Astrocyte (in vitro differentiated cells and primary cell): Measurements from ENCODE around the gene CCNK. TPM values are rescaled to one million over a fixed set of nuclear protein-coding genes. Genes with fewer than 3 reads are reported as not detected.

Experiments
- DNase-seq: peaks from one replicate; pipeline ENCODE4 v3.0.0-alpha.2; 2010; ENCODE audit warnings: low read depth
- FAIRE-seq: peaks from 2 replicates; lab custom pipeline; 2011; peaks lifted over from hg19 to GRCh38; lab: Jason Lieb, UNC
- H2AFZ ChIP-seq: 2 replicates; pipeline ENCODE4 v1.6.0; 2012; ENCODE audit warnings: low read depth, low read length, inconsistent platforms
- H3K27ac ChIP-seq: 2 replicates; pipeline ENCODE4 v1.5.1; 2011; ENCODE audit warnings: low read depth, low read length, inconsistent platforms
- H3K27me3 ChIP-seq: 2 replicates; pipeline ENCODE4 v1.6.0; 2011; ENCODE audit warnings: low read length, inconsistent platforms; ENCODE audit not compliant: insufficient read depth
- H3K36me3 ChIP-seq: 2 replicates; pipeline ENCODE4 v1.5.1; 2011; ENCODE audit warnings: low read length, inconsistent platforms; ENCODE audit not compliant: insufficient read depth
- H3K4me1 ChIP-seq: 2 replicates; pipeline ENCODE4 v1.5.1; 2011; ENCODE audit warnings: low read length, inconsistent platforms; ENCODE audit not compliant: insufficient read depth
- H3K4me2 ChIP-seq: 2 replicates; pipeline ENCODE4 v1.6.0; 2012; ENCODE audit warnings: low read length, inconsistent platforms
- H3K4me3 ChIP-seq: 2 replicates; pipeline ENCODE4 v1.5.1; 2011; ENCODE audit warnings: low read depth, mild to moderate bottlenecking, low read length, inconsistent platforms; ENCODE audit not compliant: insufficient read depth
- H3K79me2 ChIP-seq: 2 replicates; pipeline ENCODE4 v1.6.0; 2012; ENCODE audit warnings: mild to moderate bottlenecking, low read length, inconsistent platforms; ENCODE audit not compliant: insufficient read depth
- H3K9ac ChIP-seq: 2 replicates; pipeline ENCODE4 v1.6.0; 2012; ENCODE audit warnings: mild to moderate bottlenecking, low read length, inconsistent platforms
- H3K9me3 ChIP-seq: 2 replicates; pipeline ENCODE4 v1.5.1; 2012; ENCODE audit warnings: low read depth, mild to moderate bottlenecking, low read length, inconsistent platforms; ENCODE audit not compliant: insufficient read depth
- H4K20me1 ChIP-seq: 2 replicates; pipeline ENCODE4 v1.6.0; 2012; ENCODE audit warnings: low read length, inconsistent platforms; ENCODE audit not compliant: insufficient read depth
- H3K27ac Mint-ChIP-seq: one replicate; pipeline ENCODE4 v1.8.0; 2021; ENCODE audit warnings: mild to moderate bottlenecking, mixed read lengths; ENCODE audit not compliant: unreplicated experiment
- H3K27me3 Mint-ChIP-seq: one replicate; pipeline ENCODE4 v1.8.0; 2021; ENCODE audit warnings: low read depth, mixed read lengths; ENCODE audit not compliant: unreplicated experiment
- H3K36me3 Mint-ChIP-seq: one replicate; pipeline ENCODE4 v1.8.0; 2021; ENCODE audit warnings: low read depth, mixed read lengths; ENCODE audit not compliant: unreplicated experiment
- H3K4me1 Mint-ChIP-seq: one replicate; pipeline ENCODE4 v1.8.0; 2021; ENCODE audit warnings: low read depth, mixed read lengths; ENCODE audit not compliant: unreplicated experiment
- H3K4me3 Mint-ChIP-seq: one replicate; pipeline ENCODE4 v1.8.0; 2021; ENCODE audit warnings: mild to moderate bottlenecking, moderate library complexity, mixed read lengths; ENCODE audit not compliant: unreplicated experiment
- H3K9me3 Mint-ChIP-seq: one replicate; pipeline ENCODE4 v1.8.0; 2021; ENCODE audit warnings: mild to moderate bottlenecking, mixed read lengths; ENCODE audit not compliant: unreplicated experiment
- EZH2 ChIP-seq: IDR thresholded peaks from 2 replicates; pipeline ENCODE4 v1.6.1; 2012; ENCODE audit warnings: mild to moderate bottlenecking, low read length, inconsistent platforms; ENCODE audit not compliant: insufficient read depth
- total RNA-seq: library from RNA; stranded (reverse); gene quantifications from 2 replicates; pipeline ENCODE4 v1.2.1, GENCODE V29; 2021
- TF ChIP-seq, protein P1 (sequence below): IDR thresholded peaks from 2 replicates; pipeline ENCODE4 v1.5.1; 2011; ENCODE audit warnings: low read depth, mild to moderate bottlenecking, inconsistent platforms, low read length, moderate library complexity; ENCODE audit not compliant: insufficient read depth

CCNK gene
- total RNA-seq, 1 donor from 2014 or later = 121 TPM

DNA sequence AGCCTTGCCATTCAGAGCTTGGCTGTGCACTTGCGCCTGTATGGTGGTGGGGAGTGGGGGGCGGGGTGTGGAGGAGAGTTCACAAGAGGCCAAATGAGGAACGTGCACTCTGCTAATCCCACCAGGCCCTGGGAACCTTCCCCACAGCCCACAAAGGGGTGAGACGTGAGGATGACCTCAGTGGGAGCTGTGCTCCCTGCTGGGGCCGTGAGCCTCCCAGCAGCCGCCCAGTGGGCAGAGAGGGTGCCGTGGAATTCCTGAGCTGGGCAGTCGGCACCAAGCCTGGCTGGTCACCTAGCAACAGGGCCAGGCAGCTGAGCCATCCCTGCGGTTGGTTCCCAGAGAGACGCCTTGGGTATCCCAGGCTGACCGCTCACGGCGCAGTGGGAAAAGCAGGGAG is 53.7 kb downstream of the CCNK start:
- DNase-seq (peak; percentile 66), FAIRE-seq (no peak)
- Histone ChIP-seq H3K9me3 (no peaks in the 10 kb centered on the region), H3K27me3 (no peaks in the 10 kb centered on the region), H3K4me1 (peaks cover 68% of the 10 kb centered on the region), H3K9ac (peak overlapping the region; percentile 40), H3K36me3 (no peaks in the 10 kb centered on the region), H2AFZ (no peak overlapping the region), H3K4me2 (peak overlapping the region; percentile 61), H3K4me3 (no peak overlapping the region), H3K27ac (peak overlapping the region; percentile 31), H3K79me2 (peaks cover 66% of the 10 kb centered on the region), H4K20me1 (no peaks in the 10 kb centered on the region)
- H3K4me3 Mint-ChIP-seq = no peak overlapping the region
- H3K27ac Mint-ChIP-seq = no peak overlapping the region
- H3K36me3 Mint-ChIP-seq = no peaks in the 10 kb centered on the region
- TF ChIP-seq EZH2 = no peak
- no peaks in the 10 kb centered on the region for H3K9me3 Mint-ChIP-seq
- H3K4me1 Mint-ChIP-seq = peaks cover 26% of the 10 kb centered on the region
- peaks cover under 1% of the 10 kb centered on the region for H3K27me3 Mint-ChIP-seq

DNA sequence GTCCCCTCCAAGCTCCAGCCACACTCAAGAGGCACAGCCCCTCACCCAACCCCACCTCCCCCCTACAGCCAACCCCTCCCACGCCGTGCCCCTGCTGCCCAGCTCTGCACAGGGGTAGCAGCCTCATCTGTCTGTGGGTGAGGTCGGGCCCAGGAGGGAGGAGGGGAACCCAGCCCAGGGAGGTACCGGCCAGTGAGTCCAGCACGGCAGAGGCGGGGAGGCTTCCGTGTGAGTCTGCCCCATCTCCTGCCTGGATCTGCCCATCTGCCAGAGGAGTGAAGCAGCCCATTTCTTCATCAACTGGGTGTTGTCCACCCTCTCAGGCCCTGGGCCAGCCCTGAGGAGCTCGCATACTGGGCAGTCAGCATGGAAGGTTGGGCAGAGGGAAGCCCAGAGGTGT is 54.2 kb downstream of the CCNK start:
- peaks cover 26% of the 10 kb centered on the region for H3K4me1 Mint-ChIP-seq
- H3K9ac ChIP-seq = peak overlapping the region; percentile 53

DNA sequence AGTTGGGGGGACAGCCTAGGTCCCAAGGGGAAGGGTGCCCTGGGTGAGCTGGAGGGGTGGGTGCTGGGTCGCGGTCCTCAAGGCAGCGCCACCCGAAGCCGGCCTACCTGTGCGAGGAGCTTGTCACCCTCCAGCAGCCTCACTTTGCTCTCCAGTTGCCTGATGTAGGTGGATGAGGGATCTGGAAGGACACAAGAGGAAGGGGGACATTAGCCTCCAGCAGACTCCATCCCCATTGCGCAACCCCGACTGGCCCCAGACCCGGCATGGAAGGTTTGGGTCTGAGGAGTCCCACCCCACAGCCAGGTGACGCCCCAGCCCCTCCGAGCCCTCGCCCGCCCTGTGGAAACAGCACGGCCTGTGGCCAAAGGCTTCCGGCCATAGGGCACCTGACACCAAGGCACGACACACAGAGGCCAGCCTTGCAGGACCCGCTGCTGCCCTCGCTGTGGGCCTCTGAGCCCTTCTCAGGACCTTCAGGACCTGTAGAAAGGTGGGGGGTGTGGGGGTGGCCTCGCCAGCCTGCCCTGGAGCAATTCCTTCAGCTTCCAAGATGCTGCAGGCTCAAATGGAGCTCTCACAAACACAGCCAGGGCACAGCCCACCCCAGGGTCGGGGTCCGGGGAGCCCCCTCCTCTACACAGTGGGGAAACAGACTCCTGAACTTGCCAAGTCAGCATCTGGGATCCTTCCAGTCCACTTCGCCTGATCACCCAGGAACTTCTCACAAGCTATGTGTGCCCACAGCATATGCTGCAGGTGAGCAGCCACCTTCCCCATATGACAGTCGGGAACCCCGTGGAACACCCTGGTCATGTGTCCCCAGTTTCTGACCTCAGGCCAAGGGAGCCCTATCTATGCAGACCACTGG is 54.9 kb downstream of the CCNK start:
- Histone ChIP-seq H3K9ac (peak overlapping the region; percentile 59), H3K27me3 (no peaks in the 10 kb centered on the region), H3K4me1 (peaks cover 55% of the 10 kb centered on the region), H3K36me3 (no peaks in the 10 kb centered on the region), H3K79me2 (peaks cover 69% of the 10 kb centered on the region), H3K4me3 (no peak overlapping the region), H2AFZ (no peak overlapping the region), H4K20me1 (peaks cover 8% of the 10 kb centered on the region), H3K4me2 (peak overlapping the region; percentile 73), H3K9me3 (no peaks in the 10 kb centered on the region), H3K27ac (no peak overlapping the region)
- Mint-ChIP-seq H3K4me3 (no peak overlapping the region), H3K9me3 (no peaks in the 10 kb centered on the region), H3K27ac (no peak overlapping the region), H3K4me1 (peaks cover 20% of the 10 kb centered on the region), H3K27me3 (peaks cover 4% of the 10 kb centered on the region), H3K36me3 (no peaks in the 10 kb centered on the region)
- TF ChIP-seq, protein P1, sequence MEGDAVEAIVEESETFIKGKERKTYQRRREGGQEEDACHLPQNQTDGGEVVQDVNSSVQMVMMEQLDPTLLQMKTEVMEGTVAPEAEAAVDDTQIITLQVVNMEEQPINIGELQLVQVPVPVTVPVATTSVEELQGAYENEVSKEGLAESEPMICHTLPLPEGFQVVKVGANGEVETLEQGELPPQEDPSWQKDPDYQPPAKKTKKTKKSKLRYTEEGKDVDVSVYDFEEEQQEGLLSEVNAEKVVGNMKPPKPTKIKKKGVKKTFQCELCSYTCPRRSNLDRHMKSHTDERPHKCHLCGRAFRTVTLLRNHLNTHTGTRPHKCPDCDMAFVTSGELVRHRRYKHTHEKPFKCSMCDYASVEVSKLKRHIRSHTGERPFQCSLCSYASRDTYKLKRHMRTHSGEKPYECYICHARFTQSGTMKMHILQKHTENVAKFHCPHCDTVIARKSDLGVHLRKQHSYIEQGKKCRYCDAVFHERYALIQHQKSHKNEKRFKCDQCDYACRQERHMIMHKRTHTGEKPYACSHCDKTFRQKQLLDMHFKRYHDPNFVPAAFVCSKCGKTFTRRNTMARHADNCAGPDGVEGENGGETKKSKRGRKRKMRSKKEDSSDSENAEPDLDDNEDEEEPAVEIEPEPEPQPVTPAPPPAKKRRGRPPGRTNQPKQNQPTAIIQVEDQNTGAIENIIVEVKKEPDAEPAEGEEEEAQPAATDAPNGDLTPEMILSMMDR = no peak
- no peak for TF ChIP-seq EZH2
- FAIRE-seq (no peak), DNase-seq (no peak)

More for the DNA sequence above, 54.2 kb downstream of the CCNK start:
- no peaks in the 10 kb centered on the region for H3K9me3 ChIP-seq
- no peak overlapping the region for H2AFZ ChIP-seq
- Mint-ChIP-seq H3K27ac (no peak overlapping the region), H3K36me3 (no peaks in the 10 kb centered on the region), H3K4me3 (no peak overlapping the region), H3K27me3 (peaks cover 2% of the 10 kb centered on the region), H3K9me3 (no peaks in the 10 kb centered on the region)
- DNase-seq (no peak), FAIRE-seq (no peak)
- no peak overlapping the region for H3K27ac ChIP-seq
- peaks cover 1% of the 10 kb centered on the region for H4K20me1 ChIP-seq
- peaks cover 62% of the 10 kb centered on the region for H3K4me1 ChIP-seq
- no peak overlapping the region for H3K4me3 ChIP-seq
- H3K27me3 ChIP-seq = no peaks in the 10 kb centered on the region
- no peak for TF ChIP-seq EZH2
- TF ChIP-seq, protein P1 = no peak
- H3K4me2 ChIP-seq = peak overlapping the region; percentile 61
- H3K79me2 ChIP-seq = peaks cover 66% of the 10 kb centered on the region
- no peaks in the 10 kb centered on the region for H3K36me3 ChIP-seq
